H9 (cell line): ENCODE measurements around the gene HMCN1. TPM values are rescaled to one million over a fixed set of nuclear protein-coding genes. Genes with fewer than 3 reads are reported as not detected.

ENCODE experiments used
- DNase-seq: peaks from one replicate; pipeline ENCODE4 v3.0.0-alpha.2; 2017
- H2AFZ ChIP-seq: one replicate; pipeline ENCODE4 v1.6.1; 2013; ENCODE audit warnings: mild to moderate bottlenecking, low read length, control low read depth, moderate library complexity
- H2AK5ac ChIP-seq: 2 replicates; pipeline ENCODE4 v1.6.1; 2013; ENCODE audit warnings: low read length, control low read depth, mixed read lengths; ENCODE audit not compliant: insufficient read length
- H2BK120ac ChIP-seq: one replicate; pipeline ENCODE4 v1.6.1; 2013; ENCODE audit warnings: low read depth, mild to moderate bottlenecking, low read length, control low read depth, inconsistent platforms; ENCODE audit not compliant: poor library complexity, severe bottlenecking
- H2BK12ac ChIP-seq: 2 replicates; pipeline ENCODE4 v1.6.1; 2013; ENCODE audit warnings: low read length, control low read depth, mixed read lengths, low read depth; ENCODE audit not compliant: insufficient read length
- H2BK15ac ChIP-seq: 2 replicates; pipeline ENCODE4 v1.6.1; 2013; ENCODE audit warnings: low read depth, low read length, control low read depth
- H2BK20ac ChIP-seq: one replicate; pipeline ENCODE4 v1.6.1; 2013; ENCODE audit warnings: low read depth, mild to moderate bottlenecking, low read length, control low read depth, inconsistent platforms; ENCODE audit not compliant: poor library complexity, severe bottlenecking
- H2BK5ac ChIP-seq: 2 replicates; pipeline ENCODE4 v1.6.1; 2013; ENCODE audit warnings: low read length, control low read depth, mixed read lengths; ENCODE audit not compliant: insufficient read length
- H3K14ac ChIP-seq: 2 replicates; pipeline ENCODE4 v1.6.1; 2013; ENCODE audit warnings: low read length, control low read depth; ENCODE audit not compliant: insufficient read depth
- H3K18ac ChIP-seq: 2 replicates; pipeline ENCODE4 v1.6.1; 2013; ENCODE audit warnings: low read depth, mild to moderate bottlenecking, mixed read lengths, low read length, control low read depth; ENCODE audit not compliant: insufficient read length
- H3K23ac ChIP-seq: 2 replicates; pipeline ENCODE4 v1.6.1; 2013; ENCODE audit warnings: low read length, control low read depth, mixed read lengths, low read depth; ENCODE audit not compliant: insufficient read length
- H3K23me2 ChIP-seq: 2 replicates; pipeline ENCODE4 v1.6.1; 2013; ENCODE audit warnings: low read depth, mild to moderate bottlenecking, mixed read lengths, low read length, control low read depth; ENCODE audit not compliant: insufficient read length, poor library complexity, severe bottlenecking
- H3K27ac ChIP-seq: 2 replicates; pipeline ENCODE4 v1.5.1; 2013; ENCODE audit warnings: low read length, control low read depth, mixed read lengths, low read depth; ENCODE audit not compliant: insufficient read length
- H3K27me3 ChIP-seq: 2 replicates; pipeline ENCODE4 v1.6.1; 2013; ENCODE audit warnings: low read length, control low read depth, inconsistent platforms; ENCODE audit not compliant: insufficient read depth
- H3K4ac ChIP-seq: 2 replicates; pipeline ENCODE4 v1.6.1; 2013; ENCODE audit warnings: low read depth, mild to moderate bottlenecking, control low read depth, inconsistent platforms, low read length, moderate library complexity
- H3K4me1 ChIP-seq: 2 replicates; pipeline ENCODE4 v1.6.1; 2013; ENCODE audit warnings: low read length, control low read depth, inconsistent platforms; ENCODE audit not compliant: insufficient read depth
- H3K4me2 ChIP-seq: 2 replicates; pipeline ENCODE4 v1.6.1; 2013; ENCODE audit warnings: low read length, control low read depth, mixed read lengths; ENCODE audit not compliant: insufficient read length, insufficient read depth
- H3K56ac ChIP-seq: 2 replicates; pipeline ENCODE4 v1.6.1; 2013; ENCODE audit warnings: low read depth, mild to moderate bottlenecking, mixed read lengths, low read length, control low read depth; ENCODE audit not compliant: insufficient read length
- H3K79me1 ChIP-seq: 2 replicates; pipeline ENCODE4 v1.6.1; 2013; ENCODE audit warnings: low read depth, mild to moderate bottlenecking, moderate library complexity, low read length, control low read depth, inconsistent platforms; ENCODE audit not compliant: insufficient read depth, poor library complexity, severe bottlenecking
- H3K79me2 ChIP-seq: 2 replicates; pipeline ENCODE4 v1.6.1; 2013; ENCODE audit warnings: low read length, control low read depth, inconsistent platforms; ENCODE audit not compliant: insufficient read depth
- H3K9ac ChIP-seq: 2 replicates; pipeline ENCODE4 v1.6.1; 2013; ENCODE audit warnings: low read length, control low read depth, mixed read lengths; ENCODE audit not compliant: insufficient read length; ENCODE audit errors: extremely low read depth
- H3K9me3 ChIP-seq: one replicate; pipeline ENCODE4 v1.6.1; 2013; ENCODE audit warnings: low read depth, low read length, inconsistent platforms; ENCODE audit not compliant: control insufficient read depth
- H3T11ph ChIP-seq: one replicate; pipeline ENCODE4 v1.6.1; 2013; ENCODE audit warnings: mild to moderate bottlenecking, low read length, control low read depth, inconsistent platforms
- H4K20me1 ChIP-seq: one replicate; pipeline ENCODE4 v1.6.1; 2013; ENCODE audit not compliant: control insufficient read depth, insufficient read length, insufficient read depth
- H4K5ac ChIP-seq: 2 replicates; pipeline ENCODE4 v1.6.1; 2013; ENCODE audit warnings: low read depth, mild to moderate bottlenecking, mixed read lengths, low read length, control low read depth; ENCODE audit not compliant: insufficient read length
- H4K8ac ChIP-seq: replicated peaks from 2 replicates; pipeline ENCODE4 v1.6.1; 2013; ENCODE audit warnings: low read length, control low read depth, mixed read lengths, low read depth; ENCODE audit not compliant: insufficient read length
- H4K91ac ChIP-seq: 2 replicates; pipeline ENCODE4 v1.6.1; 2013; ENCODE audit warnings: low read depth, mild to moderate bottlenecking, moderate library complexity, mixed read lengths, low read length, control low read depth; ENCODE audit not compliant: insufficient read length
- H3K27ac Mint-ChIP-seq, 3 experiments: 2 replicates in 2 of 3; 3 replicates in 1 of 3; pipeline ENCODE4 v1.8.0; 2020 to 2021; ENCODE audit warnings: mixed read lengths in 3 of 3, mild to moderate bottlenecking in 1 of 3, moderate library complexity in 1 of 3
- H3K27me3 Mint-ChIP-seq: 2 replicates; pipeline ENCODE4 v1.8.0; 2021; ENCODE audit warnings: low read depth, mild to moderate bottlenecking, moderate library complexity, mixed read lengths
- H3K36me3 Mint-ChIP-seq, 3 experiments: 2 replicates in 2 of 3; 3 replicates in 1 of 3; pipeline ENCODE4 v1.8.0; 2020 to 2021; ENCODE audit warnings: low read depth in 3 of 3, mixed read lengths in 3 of 3; ENCODE audit not compliant: insufficient read depth in 1 of 3
- H3K4me1 Mint-ChIP-seq, 2 experiments: 2 replicates each; pipeline ENCODE4 v1.8.0; 2020; ENCODE audit warnings: mixed read lengths in 2 of 2
- H3K4me3 Mint-ChIP-seq, 2 experiments: 2 replicates in 1 of 2; 3 replicates in 1 of 2; pipeline ENCODE4 v1.8.0; 2020 to 2021; ENCODE audit warnings: mild to moderate bottlenecking in 2 of 2, mixed read lengths in 2 of 2, moderate library complexity in 1 of 2
- H3K9me3 Mint-ChIP-seq, 2 experiments: 2 replicates in 1 of 2; 3 replicates in 1 of 2; pipeline ENCODE4 v1.8.0; 2020; ENCODE audit warnings: mild to moderate bottlenecking in 2 of 2, mixed read lengths in 2 of 2, moderate library complexity in 1 of 2
- CTCF ChIP-seq: fragments of 200-600 bp; sonication (generic); conservative IDR thresholded peaks from 3 replicates; pipeline ENCODE4 v1.8.0; 2021; ENCODE audit warnings: antibody characterized with exemption, mild to moderate bottlenecking
- WGBS: extraction: QIAGEN DNeasy Blood & Tissue Kit; methylation state at CpG from one replicate; pipeline ENCODE4 v1.1.7; 2013; ENCODE audit warnings: missing lambda C conversion rate, low lambda C conversion rate, mixed read lengths; ENCODE audit not compliant: insufficient read length; ENCODE audit errors: extremely low coverage; 5-methylcytosine and 5-hydroxymethylcytosine counted together
- total RNA-seq: library from RNA; stranded (reverse); gene quantifications from 2 replicates; pipeline ENCODE4 v1.2.1, GENCODE V29; 2021

The HMCN1 gene
- total RNA-seq, 1 experiment from 2014 or later = 3.3 TPM

GRCh38 chr1:185790194-185790735, 56.1 kb downstream of the HMCN1 start:
- H3K23me2 ChIP-seq = no peaks in the 10 kb centered on the region
- H3K79me2 ChIP-seq = no peaks in the 10 kb centered on the region
- TF ChIP-seq CTCF = no peak
- no peak overlapping the region for H3K27ac ChIP-seq
- no peak overlapping the region for H3K9ac ChIP-seq
- WGBS = 100% methylated on average over 1 of the region's 2 CpGs
- H3K27me3 ChIP-seq = no peaks in the 10 kb centered on the region
- no peak overlapping the region for H2AK5ac ChIP-seq
- no peak overlapping the region for H3K4ac ChIP-seq
- no peaks in the 10 kb centered on the region for H3K79me1 ChIP-seq
- H2BK120ac ChIP-seq = no peak overlapping the region
- no peak overlapping the region for H3K4me2 ChIP-seq
- H3K56ac ChIP-seq = no peak overlapping the region
- no peak for DNase-seq
- H3K4me1 Mint-ChIP-seq = no peaks in the 10 kb centered on the region
- no peak overlapping the region for H3K18ac ChIP-seq
- H3K27ac Mint-ChIP-seq = no peak overlapping the region
- H4K5ac ChIP-seq = no peak overlapping the region
- H2AFZ ChIP-seq = no peak overlapping the region
- no peak overlapping the region for H4K91ac ChIP-seq
- H3K9me3 ChIP-seq = no peaks in the 10 kb centered on the region
- H3K4me3 Mint-ChIP-seq = no peak overlapping the region
- H2BK20ac ChIP-seq = no peak overlapping the region
- no peaks in the 10 kb centered on the region for H3K9me3 Mint-ChIP-seq
- H2BK12ac ChIP-seq = no peak overlapping the region
- H3T11ph ChIP-seq = no peak overlapping the region
- no peak overlapping the region for H2BK5ac ChIP-seq
- H4K20me1 ChIP-seq = no peaks in the 10 kb centered on the region
- H4K8ac ChIP-seq = no peak overlapping the region
- no peaks in the 10 kb centered on the region for H3K27me3 Mint-ChIP-seq
- H3K4me1 ChIP-seq = peaks cover 3% of the 10 kb centered on the region; the same call in 1 of the 2 replicates
- H3K23ac ChIP-seq = no peak overlapping the region
- H3K14ac ChIP-seq = no peak overlapping the region
- no peak overlapping the region for H2BK15ac ChIP-seq
- no peaks in the 10 kb centered on the region for H3K36me3 Mint-ChIP-seq
